Activated T-cell treated with anti-CD3 and anti-CD28 coated beads, Interleukin-2, amount 50 U/mL, for 4 hours (primary cell): Measurements from ENCODE around the gene NADSYN1. TPM values are rescaled to one million over a fixed set of nuclear protein-coding genes. Genes with fewer than 3 reads are reported as not detected.

ENCODE experiments used
- ATAC-seq, 2 donors: fragments of 200-7000 bp; cut with Tn5 transposase; one replicate each; pipeline ENCODE4 v1.10.0; 2021
- DNase-seq: peaks from one replicate; pipeline ENCODE4 v3.0.0-alpha.2; 2020
- H3K27me3 Mint-ChIP-seq: one replicate; pipeline ENCODE4 v1.8.0; 2021; ENCODE audit warnings: low read depth, mixed read lengths
- H3K36me3 Mint-ChIP-seq: one replicate; pipeline ENCODE4 v1.8.0; 2022; ENCODE audit warnings: mixed read lengths; ENCODE audit not compliant: insufficient read depth
- H3K4me1 Mint-ChIP-seq: one replicate; pipeline ENCODE4 v1.8.0; 2021; ENCODE audit warnings: low read depth, mixed read lengths
- H3K4me3 Mint-ChIP-seq: one replicate; pipeline ENCODE4 v1.8.0; 2021; ENCODE audit warnings: mild to moderate bottlenecking, moderate library complexity, mixed read lengths
- H3K9me3 Mint-ChIP-seq: one replicate; pipeline ENCODE4 v1.8.0; 2021; ENCODE audit warnings: mixed read lengths
- total RNA-seq, 3 donors: library from RNA; stranded (reverse); gene quantifications; one replicate each; pipeline ENCODE4 v1.2.1, GENCODE V29; 2021

Gene NADSYN1
- total RNA-seq, 3 donors from 2014 or later: 29.4 to 43.1 (median 30.6) TPM

GRCh38 chr11:71440021-71440755 lies 12.8 kb upstream of the NADSYN1 start:
- Mint-ChIP-seq H3K36me3 (peaks cover 45% of the 10 kb centered on the region), H3K9me3 (no peaks in the 10 kb centered on the region)

DNA sequence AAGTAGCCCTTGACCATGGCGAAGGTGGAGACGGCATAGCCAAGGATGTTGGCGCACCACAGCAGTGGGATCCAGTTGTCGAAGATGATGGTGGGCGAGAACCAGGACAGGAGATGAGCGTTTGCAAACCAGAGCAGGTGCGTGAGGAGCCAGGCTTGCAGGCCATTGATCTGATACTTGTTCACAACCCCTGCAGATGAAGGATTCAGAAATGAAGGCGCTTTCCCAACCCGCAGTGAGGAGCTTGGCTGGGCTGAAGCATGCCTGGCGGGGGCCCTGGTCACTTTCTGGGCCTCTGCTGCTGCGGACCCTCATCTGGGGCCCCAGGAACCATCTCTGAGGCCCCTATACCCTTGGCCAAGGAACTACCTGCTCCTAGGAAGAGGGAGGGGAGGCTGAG lies 11.8 kb upstream of the NADSYN1 start:
- Mint-ChIP-seq H3K36me3 (peaks cover 49% of the 10 kb centered on the region), H3K9me3 (peaks cover 5% of the 10 kb centered on the region), H3K27me3 (no peaks in the 10 kb centered on the region), H3K4me3 (no peak overlapping the region), H3K4me1 (no peaks in the 10 kb centered on the region)
- ATAC-seq (no peak), DNase-seq (no peak)

More at GRCh38 chr11:71440021-71440755, 12.8 kb upstream of the NADSYN1 start:
- no peak for ATAC-seq
- no peaks in the 10 kb centered on the region for H3K27me3 Mint-ChIP-seq
- no peak overlapping the region for H3K4me3 Mint-ChIP-seq
- H3K4me1 Mint-ChIP-seq: no peaks in the 10 kb centered on the region
- no peak for DNase-seq

- no peaks in the 10 kb centered on the region for H3K4me1 Mint-ChIP-seq
- no peak for ATAC-seq
These were observed 10.9 kb upstream of the NADSYN1 start for GRCh38 chr11:71442123-71442522.

DNA sequence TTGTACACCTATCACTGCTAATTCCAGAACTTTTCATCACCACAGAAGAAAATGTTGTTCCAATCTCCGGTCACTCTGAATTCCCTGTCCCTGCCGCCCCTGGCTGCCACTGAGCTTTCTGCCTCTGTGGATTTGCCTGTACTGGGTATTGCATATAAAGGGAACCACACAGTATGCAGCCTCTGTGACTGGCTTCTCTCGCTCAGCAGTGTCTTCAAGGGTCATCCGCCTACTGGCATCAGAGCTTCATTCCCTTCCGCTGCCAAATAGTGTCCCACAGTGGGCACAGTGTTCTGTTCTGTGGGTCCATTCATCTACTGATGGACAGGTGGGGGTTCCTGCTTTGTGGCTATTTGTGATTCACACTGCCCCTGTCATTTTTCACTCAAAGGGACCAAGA lies 10.1 kb upstream of the NADSYN1 start:
- H3K36me3 Mint-ChIP-seq: peaks cover 53% of the 10 kb centered on the region

More at GRCh38 chr11:71442123-71442522, 10.9 kb upstream of the NADSYN1 start:
- DNase-seq: no peak
- Mint-ChIP-seq H3K36me3 (peaks cover 53% of the 10 kb centered on the region), H3K4me3 (no peak overlapping the region), H3K9me3 (peaks cover 6% of the 10 kb centered on the region), H3K27me3 (no peaks in the 10 kb centered on the region)

DNA sequence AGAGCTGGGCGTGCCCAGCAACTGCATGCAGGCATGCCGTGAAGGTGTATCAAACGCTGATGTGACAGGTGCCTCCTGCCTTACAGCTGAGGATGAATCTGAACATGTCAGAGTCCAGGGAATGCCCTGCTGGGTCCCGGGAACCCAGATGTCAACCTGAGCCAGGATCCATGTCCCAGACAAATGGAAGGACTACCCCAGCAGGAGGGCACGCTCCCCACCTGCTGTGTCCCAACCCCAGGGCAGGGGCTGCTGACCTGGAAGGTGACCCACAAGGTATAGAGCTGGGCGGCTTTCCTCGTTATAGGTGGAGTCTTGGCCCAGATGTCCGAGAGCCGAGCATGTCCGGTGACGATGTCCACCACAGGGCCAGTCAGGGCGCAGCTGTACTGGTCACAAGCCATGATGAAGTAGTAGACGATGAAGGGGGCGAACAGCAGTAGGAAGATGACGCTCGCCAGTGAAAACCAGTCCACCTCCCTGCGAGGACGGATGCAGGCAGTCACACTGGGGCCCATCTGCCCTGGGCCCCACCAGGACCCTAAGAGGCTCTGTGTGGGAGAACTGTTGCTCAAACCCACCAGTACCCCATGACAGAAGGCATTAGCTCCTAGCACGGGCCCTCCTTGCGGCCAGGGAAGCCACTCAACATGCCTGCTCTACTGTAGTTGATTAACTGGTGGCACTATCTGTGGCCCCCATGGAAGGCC lies 9.1 kb upstream of the NADSYN1 start:
- Mint-ChIP-seq H3K36me3 (peaks cover 48% of the 10 kb centered on the region), H3K4me3 (no peak overlapping the region), H3K9me3 (peaks cover 6% of the 10 kb centered on the region), H3K4me1 (peaks cover 6% of the 10 kb centered on the region), H3K27me3 (no peaks in the 10 kb centered on the region)
- no peak for ATAC-seq
- DNase-seq: no peak

More for the DNA sequence above, 10.1 kb upstream of the NADSYN1 start:
- DNase-seq (no peak), ATAC-seq (no peak)
- H3K4me3 Mint-ChIP-seq: no peak overlapping the region
- no peaks in the 10 kb centered on the region for H3K27me3 Mint-ChIP-seq
- peaks cover 6% of the 10 kb centered on the region for H3K9me3 Mint-ChIP-seq
- peaks cover 6% of the 10 kb centered on the region for H3K4me1 Mint-ChIP-seq

GRCh38 chr11:71444811-71445210 lies 8.2 kb upstream of the NADSYN1 start:
- Mint-ChIP-seq H3K27me3 (no peaks in the 10 kb centered on the region), H3K36me3 (peaks cover 41% of the 10 kb centered on the region), H3K9me3 (peaks cover 6% of the 10 kb centered on the region), H3K4me1 (peaks cover 14% of the 10 kb centered on the region), H3K4me3 (no peak overlapping the region)
- DNase-seq (no peak), ATAC-seq (no peak)

- H3K4me3 Mint-ChIP-seq: no peak overlapping the region
- peaks cover 34% of the 10 kb centered on the region for H3K36me3 Mint-ChIP-seq
- ATAC-seq (no peak), DNase-seq (no peak)
- no peaks in the 10 kb centered on the region for H3K27me3 Mint-ChIP-seq
- peaks cover 25% of the 10 kb centered on the region for H3K4me1 Mint-ChIP-seq
- peaks cover 6% of the 10 kb centered on the region for H3K9me3 Mint-ChIP-seq
These were observed 6.9 kb upstream of the NADSYN1 start for GRCh38 chr11:71446150-71446549.

DNA sequence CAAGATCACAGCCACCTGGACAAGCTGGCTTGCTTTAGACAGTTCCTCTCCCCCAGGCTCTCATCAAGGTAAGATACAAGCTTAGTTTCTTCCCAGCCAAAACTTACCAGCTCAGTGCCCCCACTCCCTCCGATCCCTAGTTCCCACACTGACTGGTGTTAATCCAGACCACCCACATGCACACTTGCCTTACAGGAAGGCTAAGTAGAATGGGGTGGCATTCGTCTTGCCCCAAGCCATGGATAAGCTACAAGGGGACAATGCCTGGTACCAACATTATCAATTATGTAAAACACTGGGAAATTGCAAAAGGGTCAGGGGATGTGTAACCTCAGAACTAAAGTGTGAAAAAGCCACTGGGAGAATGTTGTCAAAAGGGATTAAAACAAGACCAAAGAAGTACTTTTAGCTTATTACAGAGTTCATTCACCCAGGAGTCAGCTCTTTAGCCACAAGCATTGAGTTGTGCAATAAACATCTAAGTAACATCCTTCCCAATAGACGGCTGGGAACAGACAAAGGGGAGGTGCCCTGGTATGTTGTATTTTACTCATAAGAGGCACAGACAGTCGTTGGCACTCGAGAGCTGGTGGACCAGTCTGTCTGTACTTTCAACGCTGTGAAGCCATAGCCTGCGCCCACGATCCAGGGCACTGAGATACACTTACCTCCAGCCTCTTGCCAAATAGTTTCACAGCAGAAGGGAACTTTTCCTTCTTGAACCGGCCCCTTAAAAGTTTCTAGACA lies 5.9 kb upstream of the NADSYN1 start:
- Mint-ChIP-seq H3K36me3 (peaks cover 31% of the 10 kb centered on the region), H3K27me3 (no peaks in the 10 kb centered on the region), H3K4me1 (peaks cover 35% of the 10 kb centered on the region), H3K9me3 (peaks cover 6% of the 10 kb centered on the region), H3K4me3 (peak overlapping the region; percentile 93)
- ATAC-seq (no peak), DNase-seq (no peak)

GRCh38 chr11:71447791-71448256 lies 5.2 kb upstream of the NADSYN1 start:
- Mint-ChIP-seq H3K36me3 (peaks cover 27% of the 10 kb centered on the region), H3K4me1 (peaks cover 39% of the 10 kb centered on the region), H3K27me3 (no peaks in the 10 kb centered on the region), H3K9me3 (peaks cover 6% of the 10 kb centered on the region), H3K4me3 (peak overlapping the region; percentile 93)
- DNase-seq: peak; percentile 36
- ATAC-seq: peak; percentile 20 to 32

DNA sequence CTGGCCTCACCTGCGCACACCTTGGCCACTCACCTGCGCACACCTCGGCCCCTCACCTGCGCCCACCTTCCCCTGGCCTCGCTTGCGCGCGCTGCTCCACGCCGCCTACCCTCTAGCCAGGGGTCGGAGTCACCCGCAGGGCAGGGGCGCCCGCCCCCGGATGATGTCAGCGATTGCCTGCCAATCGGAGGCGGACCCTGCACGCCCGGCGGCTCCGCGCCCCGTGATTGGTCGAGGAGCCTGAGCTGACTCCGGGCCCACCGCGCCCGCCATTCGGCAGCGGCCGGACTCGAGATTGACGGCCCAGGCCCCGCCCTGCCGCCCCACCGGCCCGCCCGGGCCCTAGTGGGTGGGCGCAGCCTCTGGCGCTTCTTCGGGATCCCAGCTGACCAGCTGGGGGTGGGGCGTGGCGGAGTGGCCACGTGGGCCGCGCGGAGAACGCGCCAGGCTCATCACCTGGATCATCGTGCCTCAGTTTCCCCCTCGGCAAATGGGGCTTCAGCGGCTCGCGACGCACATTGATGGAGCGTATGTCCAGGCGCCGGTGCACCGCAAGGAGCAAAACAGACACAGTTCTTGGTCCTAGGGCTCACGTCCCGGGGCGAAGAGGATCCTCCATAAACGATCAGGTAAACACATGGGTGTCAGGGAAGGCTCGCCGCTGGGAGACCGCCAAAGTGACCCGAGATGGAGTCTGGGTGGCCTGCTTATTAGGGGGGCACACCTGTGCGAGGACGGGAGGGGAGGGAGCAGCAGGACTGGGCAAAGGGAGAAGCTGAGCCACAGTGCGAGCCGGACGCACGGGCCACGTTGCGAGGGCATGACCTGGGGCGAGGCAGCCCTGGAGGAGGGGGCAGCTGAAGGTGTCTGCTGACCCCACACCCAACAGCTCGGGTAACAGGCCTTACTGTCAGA lies 4.5 kb upstream of the NADSYN1 start, which contains the start of gene DHCR7:
TSS of gene DHCR7 (minus strand) at position 137 of the 915 bp plus-strand sequence. CDS start 3,441 bp downstream, outside the sequence.
- peaks cover 40% of the 10 kb centered on the region for H3K4me1 Mint-ChIP-seq

GRCh38 chr11:71449596-71449995 lies 3.4 kb upstream of the NADSYN1 start:
- ATAC-seq (no peak), DNase-seq (no peak)
- peaks cover 6% of the 10 kb centered on the region for H3K9me3 Mint-ChIP-seq
- peaks cover 17% of the 10 kb centered on the region for H3K36me3 Mint-ChIP-seq
- H3K27me3 Mint-ChIP-seq: no peaks in the 10 kb centered on the region
- peaks cover 50% of the 10 kb centered on the region for H3K4me1 Mint-ChIP-seq
- peak overlapping the region; percentile 93 for H3K4me3 Mint-ChIP-seq

More for the DNA sequence above, 4.5 kb upstream of the NADSYN1 start, which contains the start of gene DHCR7:
- H3K36me3 Mint-ChIP-seq: peaks cover 22% of the 10 kb centered on the region
- H3K9me3 Mint-ChIP-seq: peaks cover 6% of the 10 kb centered on the region
- ATAC-seq (peak; percentile 89 to 91), DNase-seq (peak; percentile 90)
- peak within 1 kb of the TSS; percentile 93 for H3K4me3 Mint-ChIP-seq
- no peaks in the 10 kb centered on the region for H3K27me3 Mint-ChIP-seq

DNA sequence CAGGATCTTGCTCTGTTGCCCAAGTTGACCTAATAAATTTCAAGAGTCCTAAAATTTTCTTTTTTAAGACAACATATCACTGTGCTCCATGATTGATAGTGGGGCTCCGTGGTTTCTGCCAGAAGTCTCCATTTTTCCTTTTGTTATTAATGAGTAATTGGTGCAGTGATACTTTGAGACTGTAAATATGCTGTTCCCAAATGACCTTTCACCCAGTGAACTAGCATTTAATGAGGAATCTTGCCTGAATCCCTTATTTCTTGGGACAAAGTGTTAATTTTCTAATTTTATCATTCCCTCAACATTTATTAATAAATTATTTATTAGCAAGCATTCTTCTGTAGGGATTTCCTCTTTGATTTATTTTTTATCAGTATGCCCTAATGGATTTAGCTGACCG lies 2.5 kb upstream of the NADSYN1 start:
- Mint-ChIP-seq H3K27me3 (no peaks in the 10 kb centered on the region), H3K4me1 (peaks cover 55% of the 10 kb centered on the region), H3K9me3 (peaks cover 6% of the 10 kb centered on the region), H3K4me3 (no peak overlapping the region), H3K36me3 (peaks cover 19% of the 10 kb centered on the region)
- no peak for DNase-seq
- ATAC-seq: no peak

DNA sequence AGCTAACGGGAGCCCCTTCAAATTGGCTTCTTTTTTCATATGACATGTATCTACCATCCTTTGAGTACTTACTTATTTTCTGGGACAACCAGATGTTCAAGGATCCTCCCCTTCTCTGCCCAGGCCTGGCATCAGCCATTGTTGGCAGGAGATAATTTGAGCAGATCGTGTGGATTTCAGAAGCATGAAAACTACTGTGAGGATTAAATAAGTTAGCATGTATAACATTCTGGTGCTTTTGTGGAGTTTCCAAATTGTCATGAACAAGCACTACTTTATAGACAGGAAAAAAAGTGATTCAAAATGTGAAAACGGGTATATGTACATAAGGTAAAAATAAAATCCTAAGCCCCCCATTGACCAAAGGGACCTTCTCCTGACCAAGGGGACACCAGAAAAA lies 2.1 kb upstream of the NADSYN1 start:
- no peaks in the 10 kb centered on the region for H3K27me3 Mint-ChIP-seq
- peaks cover 56% of the 10 kb centered on the region for H3K4me1 Mint-ChIP-seq
- peaks cover 21% of the 10 kb centered on the region for H3K36me3 Mint-ChIP-seq

More for the DNA sequence above, 2.1 kb upstream of the NADSYN1 start:
- DNase-seq (no peak), ATAC-seq (no peak)
- Mint-ChIP-seq H3K9me3 (peaks cover 5% of the 10 kb centered on the region), H3K4me3 (peak overlapping the region; percentile 1)
